ENCODE results near the gene DMXL2.

- TF ChIP-seq CTCF (IDR thresholded peaks at IDR 0.05; ENCODE audit: insufficient read depth, low read length, poor library complexity, severe bottlenecking) (no peak), EZH2phosphoT487 (conservative IDR thresholded peaks at IDR 0.05; ENCODE audit: low read length) (no peak)
These were observed 139.1 kb downstream of the DMXL2 start for GRCh38 chr15:51483520-51483919.

Measured in SU-DHL-6 (cell line).